Mesenchymal stem cell (in vitro differentiated cells and primary cell): Measurements from ENCODE around the gene TMEM41B. TPM values are rescaled to one million over a fixed set of nuclear protein-coding genes. Genes with fewer than 3 reads are reported as not detected.
"Not testable (repeated sequence)": the region's sequence is repeated elsewhere in the genome, so short reads cannot be mapped to it uniquely, and the experiment has no call there.

Experiments used
- DNase-seq: peaks from one replicate; pipeline ENCODE4 v3.0.0-alpha.2; 2013
- H2AFZ ChIP-seq: one replicate; pipeline ENCODE4 v1.6.1; 2013; ENCODE audit warnings: low read depth, mild to moderate bottlenecking, control low read depth, inconsistent platforms, low read length, moderate library complexity
- H2AK5ac ChIP-seq: 2 replicates; pipeline ENCODE4 v1.6.1; 2013; ENCODE audit warnings: low read length, moderate library complexity, mild to moderate bottlenecking, inconsistent platforms; ENCODE audit not compliant: severe bottlenecking
- H2BK120ac ChIP-seq: one replicate; pipeline ENCODE4 v1.6.1; 2013; ENCODE audit warnings: low read depth, mild to moderate bottlenecking, inconsistent platforms, low read length, moderate library complexity
- H2BK12ac ChIP-seq, 2 experiments: one replicate each; pipeline ENCODE4 v1.6.1; 2013; ENCODE audit warnings: inconsistent platforms in 2 of 2, low read length in 2 of 2, mild to moderate bottlenecking in 2 of 2, moderate library complexity in 2 of 2, control low read depth in 1 of 2
- H2BK15ac ChIP-seq: one replicate; pipeline ENCODE4 v1.6.1; 2013; ENCODE audit warnings: mild to moderate bottlenecking, low read depth, inconsistent platforms; ENCODE audit not compliant: poor library complexity, severe bottlenecking
- H2BK5ac ChIP-seq: 2 replicates; pipeline ENCODE4 v1.6.1; 2013; ENCODE audit warnings: low read depth, mild to moderate bottlenecking, low read length, control low read depth, inconsistent platforms; ENCODE audit not compliant: poor library complexity, severe bottlenecking
- H3K14ac ChIP-seq, 2 experiments: one replicate each; pipeline ENCODE4 v1.6.1; 2013; ENCODE audit warnings: inconsistent platforms in 2 of 2, low read length in 2 of 2, control low read depth in 1 of 2, mild to moderate bottlenecking in 1 of 2, moderate library complexity in 1 of 2
- H3K18ac ChIP-seq, 2 experiments: one replicate each; pipeline ENCODE4 v1.6.1; 2013; ENCODE audit warnings: inconsistent platforms in 2 of 2, low read length in 2 of 2, control low read depth in 1 of 2, low read depth in 1 of 2, mild to moderate bottlenecking in 1 of 2
- H3K23ac ChIP-seq, 2 experiments: one replicate each; pipeline ENCODE4 v1.6.1; 2013; ENCODE audit warnings: inconsistent platforms in 2 of 2, low read length in 2 of 2, mild to moderate bottlenecking in 2 of 2, moderate library complexity in 2 of 2, control low read depth in 1 of 2
- H3K27ac ChIP-seq: 2 replicates; pipeline ENCODE4 v1.5.1; 2013; ENCODE audit warnings: mild to moderate bottlenecking, moderate library complexity, low read length, control low read depth, inconsistent platforms; ENCODE audit not compliant: poor library complexity, severe bottlenecking
- H3K27me3 ChIP-seq, 2 experiments: 2 replicates each; pipeline versions ENCODE4 v1.6.1 to v1.7.0; 2013; ENCODE audit warnings: low read length in 2 of 2, mild to moderate bottlenecking in 2 of 2, moderate library complexity in 2 of 2, control low read depth in 1 of 2, inconsistent platforms in 1 of 2; ENCODE audit not compliant: control insufficient read depth in 1 of 2, insufficient read depth in 1 of 2
- H3K36me3 ChIP-seq, 2 experiments: 2 replicates each; pipeline versions ENCODE4 v1.6.1 to v1.7.0; 2013; ENCODE audit warnings: low read length in 2 of 2, control low read depth in 1 of 2, inconsistent platforms in 1 of 2, low read depth in 1 of 2, mild to moderate bottlenecking in 1 of 2; ENCODE audit not compliant: insufficient read depth in 2 of 2, control insufficient read depth in 1 of 2
- H3K4ac ChIP-seq, 2 experiments: one replicate each; pipeline ENCODE4 v1.6.1; 2013; ENCODE audit warnings: inconsistent platforms in 2 of 2, low read length in 2 of 2, mild to moderate bottlenecking in 2 of 2, moderate library complexity in 2 of 2, control low read depth in 1 of 2, low read depth in 1 of 2
- H3K4me1 ChIP-seq: 2 replicates; pipeline ENCODE4 v1.6.1; 2013; ENCODE audit warnings: low read depth, low read length, control low read depth; ENCODE audit not compliant: control insufficient read depth, insufficient read depth
- H3K4me2 ChIP-seq: 2 replicates; pipeline ENCODE4 v1.6.1; 2013; ENCODE audit warnings: low read length, mild to moderate bottlenecking, inconsistent platforms; ENCODE audit not compliant: poor library complexity, severe bottlenecking
- H3K4me3 ChIP-seq, 2 experiments: 2 replicates each; pipeline versions ENCODE4 v1.5.1 to v1.7.0; 2013; ENCODE audit warnings: low read length in 2 of 2, mild to moderate bottlenecking in 2 of 2, control low read depth in 1 of 2, low read depth in 1 of 2; ENCODE audit not compliant: insufficient read depth in 1 of 2
- H3K79me1 ChIP-seq: replicated peaks from 2 replicates; pipeline ENCODE4 v1.6.1; 2013; ENCODE audit warnings: mild to moderate bottlenecking, control low read depth, low read length, inconsistent platforms; ENCODE audit not compliant: poor library complexity, severe bottlenecking
- H3K9ac ChIP-seq: 2 replicates; pipeline ENCODE4 v1.7.0; 2013; ENCODE audit warnings: mild to moderate bottlenecking, low read length, moderate library complexity
- H3K9me3 ChIP-seq: 2 replicates; pipeline ENCODE4 v1.7.0; 2013; ENCODE audit warnings: mild to moderate bottlenecking, low read length; ENCODE audit not compliant: control insufficient read depth
- H4K8ac ChIP-seq: one replicate; pipeline ENCODE4 v1.6.1; 2013; ENCODE audit warnings: inconsistent platforms, mild to moderate bottlenecking, low read length, moderate library complexity
- H4K91ac ChIP-seq: one replicate; pipeline ENCODE4 v1.6.1; 2013; ENCODE audit warnings: mild to moderate bottlenecking, low read length, inconsistent platforms
- WGBS: methylation state at CpG from one replicate; pipeline ENCODE4 v1.1.7; 2013; ENCODE audit warnings: mixed read lengths; 5-methylcytosine and 5-hydroxymethylcytosine counted together
- polyA plus RNA-seq, 2 experiments: library from polyadenylated mRNA; stranded (reverse); fragments of 200-250 nt; gene quantifications; one replicate each; pipeline ENCODE4 v1.2.3, GENCODE V29; 2013

Gene TMEM41B
- polyA plus RNA-seq (2013, experiment 1 of 2), result 40.9 TPM
- 42.9 TPM for polyA plus RNA-seq (2013, experiment 2 of 2)

- H3K27me3 ChIP-seq, result no peaks in the 10 kb centered on the region
- H3K4me1 ChIP-seq, result peaks cover 6% of the 10 kb centered on the region
- peak within 1 kb of the TSS; percentile 90 to 94 for H3K4ac ChIP-seq
- peak within 1 kb of the TSS; percentile 89 for H3K27ac ChIP-seq
- under 1% methylated on average over 59 of the region's 71 CpGs for WGBS
- peak within 1 kb of the TSS; percentile 88 to 97 for H3K18ac ChIP-seq
- H2BK5ac ChIP-seq, result peak within 1 kb of the TSS; percentile 87
- peak within 1 kb of the TSS; percentile 91 for H2AFZ ChIP-seq
- peak within 1 kb of the TSS; percentile 67 for H3K4me2 ChIP-seq
- peak within 1 kb of the TSS in 1 of 2 experiments; percentile 97 for H3K14ac ChIP-seq
- H3K4me3 ChIP-seq, result peak within 1 kb of the TSS; percentile 90 to 97
- H3K23ac ChIP-seq, result peak within 1 kb of the TSS in 1 of 2 experiments; percentile 93
- H2BK12ac ChIP-seq, result peak within 1 kb of the TSS; percentile 38 to 95
- peak within 1 kb of the TSS; percentile 94 for H3K9ac ChIP-seq
- H2BK15ac ChIP-seq, result peak within 1 kb of the TSS; percentile 97
- H4K91ac ChIP-seq, result peak within 1 kb of the TSS; percentile 87
- peak within 1 kb of the TSS; percentile 86 for H2AK5ac ChIP-seq
- peak; percentile 99 for DNase-seq
- no peaks in the 10 kb centered on the region for H3K9me3 ChIP-seq
- H4K8ac ChIP-seq, result peak within 1 kb of the TSS; percentile 96
- H3K79me1 ChIP-seq, result no peaks in the 10 kb centered on the region
- peak within 1 kb of the TSS; percentile 78 for H2BK120ac ChIP-seq
- no peaks in the 10 kb centered on the region for H3K36me3 ChIP-seq
Observed at GRCh38 chr11:9314291-9315077, at the start of gene TMEM41B. Gene TMEM41B, minus strand, starts transcription at chr11:9314593. Its CDS starts 152 bp downstream, at chr11:9314441.

- H2BK12ac ChIP-seq, result peak overlapping the region in 1 of 2 experiments; percentile 52
- H3K79me1 ChIP-seq, result no peaks in the 10 kb centered on the region
- peak overlapping the region; percentile 6 for H2BK120ac ChIP-seq
- H3K27ac ChIP-seq, result peak overlapping the region; percentile 18
- peak; percentile 28 for DNase-seq
- H3K4me2 ChIP-seq, result no peak overlapping the region
- H3K18ac ChIP-seq, result peak overlapping the region; percentile 54 to 79
- H2BK5ac ChIP-seq, result no peak overlapping the region
- peak overlapping the region; percentile 19 for H4K91ac ChIP-seq
- peak overlapping the region; percentile 29 for H4K8ac ChIP-seq
- H3K23ac ChIP-seq, result no peak overlapping the region
- H3K4me1 ChIP-seq, result peaks cover 8% of the 10 kb centered on the region
- H2AK5ac ChIP-seq, result peak overlapping the region; percentile 21
- H3K14ac ChIP-seq, result peak overlapping the region in 1 of 2 experiments; percentile 7
- WGBS, result 54% methylated on average over 2 of the region's 2 CpGs
- H3K27me3 ChIP-seq, result no peaks in the 10 kb centered on the region
- H3K4ac ChIP-seq, result peak overlapping the region in 1 of 2 experiments; percentile 65
- no peaks in the 10 kb centered on the region for H3K36me3 ChIP-seq
- H2BK15ac ChIP-seq, result peak overlapping the region; percentile 55
- no peaks in the 10 kb centered on the region for H3K9me3 ChIP-seq
- peak overlapping the region; percentile 42 for H3K9ac ChIP-seq
- H3K4me3 ChIP-seq, result no peak overlapping the region
- peak overlapping the region; percentile 46 for H2AFZ ChIP-seq
Observed at GRCh38 chr11:9362393-9362863, 48.0 kb upstream of the TMEM41B start.

- not testable (repeated sequence) for H2BK120ac ChIP-seq, H3K4me1 ChIP-seq
- 95% methylated on average over 9 of the region's 13 CpGs for WGBS
Observed at GRCh38 chr11:9360862-9361622, 46.6 kb upstream of the TMEM41B start.

GRCh38 chr11:9357041-9357440 is 42.6 kb upstream of the TMEM41B start:
- Histone ChIP-seq H3K4me1 (no peaks in the 10 kb centered on the region), H2BK15ac (no peak overlapping the region), H2AK5ac (no peak overlapping the region), H3K4me3 (no peak overlapping the region), H3K23ac (no peak overlapping the region), H2BK5ac (no peak overlapping the region), H4K8ac (no peak overlapping the region), H3K4ac (no peak overlapping the region), H3K27me3 (no peaks in the 10 kb centered on the region), H2BK120ac (no peak overlapping the region), H3K79me1 (no peaks in the 10 kb centered on the region), H2BK12ac (no peak overlapping the region), H2AFZ (no peak overlapping the region), H3K4me2 (no peak overlapping the region), H4K91ac (no peak overlapping the region), H3K27ac (no peak overlapping the region), H3K18ac (no peak overlapping the region), H3K14ac (no peak overlapping the region), H3K9me3 (no peaks in the 10 kb centered on the region), H3K36me3 (no peaks in the 10 kb centered on the region), H3K9ac (no peak overlapping the region)
- DNase-seq, result no peak
- WGBS, result 96% methylated on average over 4 of the region's 4 CpGs

More at GRCh38 chr11:9360862-9361622, 46.6 kb upstream of the TMEM41B start:
- H3K79me1 ChIP-seq, H4K8ac ChIP-seq, H2BK12ac ChIP-seq, H3K4me2 ChIP-seq, H2AK5ac ChIP-seq, H2AFZ ChIP-seq, H3K9ac ChIP-seq, H3K9me3 ChIP-seq, H3K27me3 ChIP-seq, H2BK15ac ChIP-seq, H3K36me3 ChIP-seq, H3K14ac ChIP-seq, H3K4me3 ChIP-seq, DNase-seq, H3K4ac ChIP-seq, H3K23ac ChIP-seq, H3K27ac ChIP-seq, H3K18ac ChIP-seq, H4K91ac ChIP-seq, H2BK5ac ChIP-seq: not testable (repeated sequence)
